ENCODE measurements around the gene SF1.

- no peak for TF ChIP-seq EP300 (IDR thresholded peaks at IDR 0.05; ENCODE audit: borderline replicate concordance in 1 of 2, low read depth in 2 of 2, low read length in 2 of 2)
- no peak for TF ChIP-seq CTCF (IDR thresholded peaks at IDR 0.05; ENCODE audit: control extremely low read depth in 1 of 3, insufficient read depth in 1 of 3, low read depth in 1 of 3, low read length in 3 of 3)
- TF ChIP-seq HDAC2 (IDR thresholded peaks at IDR 0.05; ENCODE audit: borderline replicate concordance in 1 of 2, low read depth in 2 of 2, low read length in 2 of 2) = no peak
- TF ChIP-seq TEAD4 (IDR thresholded peaks at IDR 0.05; ENCODE audit: low read depth, low read length) = no peak
- no peak for TF ChIP-seq SP2 (IDR thresholded peaks at IDR 0.05; ENCODE audit: low read length)
- TF ChIP-seq POLR2A (IDR thresholded peaks at IDR 0.05; ENCODE audit: control extremely low read depth in 1 of 2, low read depth in 2 of 2, low read length in 2 of 2) = no peak
- TF ChIP-seq POLR2AphosphoS5 (IDR thresholded peaks at IDR 0.05; ENCODE audit: low read depth, low read length) = no peak
- TF ChIP-seq RAD21 (IDR thresholded peaks at IDR 0.05 in 1 of 2, conservative IDR thresholded peaks at IDR 0.05 in 1 of 2; ENCODE audit: low read depth in 2 of 2, low read length in 2 of 2) = no peak
- no peak for TF ChIP-seq JUN (IDR thresholded peaks at IDR 0.05; ENCODE audit: low read depth, low read length)
Measured at GRCh38 chr11:64718084-64718779, 60.1 kb downstream of the SF1 start.

All from H1 (cell line).